Measurements from ENCODE around the gene GGCT.

Gene GGCT

DNA sequence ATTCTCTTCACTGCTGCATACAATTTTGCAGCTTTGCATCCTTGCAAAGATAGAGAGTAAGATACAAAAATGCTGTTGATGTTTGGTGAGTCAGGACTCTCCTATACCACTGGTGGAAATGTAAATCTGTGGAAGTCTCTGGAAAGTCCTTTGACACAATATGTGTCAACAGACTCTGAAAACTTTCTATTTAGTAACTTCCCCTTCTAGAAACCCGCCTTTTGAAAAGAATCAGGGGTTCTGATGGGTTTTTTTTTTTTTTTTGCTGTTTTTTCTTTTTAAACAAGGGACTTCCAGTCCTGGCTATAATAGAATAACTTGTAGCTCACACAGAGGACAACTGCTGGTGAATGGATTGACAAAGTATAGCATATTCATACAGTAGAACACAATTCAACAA is 42.5 kb downstream of the GGCT start:
- DNase-seq (ENCODE audit: low read depth): no peak

DNA sequence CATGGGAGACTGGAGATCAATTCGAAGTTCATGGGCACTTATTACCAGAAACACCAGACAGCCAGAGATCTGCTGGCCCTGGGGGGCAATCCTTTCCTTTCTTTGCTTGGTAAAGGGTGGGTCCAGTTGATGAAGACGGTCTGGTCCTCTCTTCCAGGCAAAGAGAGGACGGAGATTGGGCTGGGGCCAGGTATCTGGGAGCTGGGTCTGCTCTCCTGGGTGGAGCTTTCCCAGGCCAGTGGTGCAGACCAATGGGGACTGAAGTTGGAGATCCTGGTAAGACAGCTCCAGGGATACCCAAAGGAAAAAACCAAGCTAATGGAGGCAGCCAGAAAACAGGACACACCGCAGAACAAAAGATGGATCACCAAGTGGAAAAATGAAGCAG is 44.4 kb downstream of the GGCT start:
- no peak for DNase-seq (ENCODE audit: low read depth)

DNA sequence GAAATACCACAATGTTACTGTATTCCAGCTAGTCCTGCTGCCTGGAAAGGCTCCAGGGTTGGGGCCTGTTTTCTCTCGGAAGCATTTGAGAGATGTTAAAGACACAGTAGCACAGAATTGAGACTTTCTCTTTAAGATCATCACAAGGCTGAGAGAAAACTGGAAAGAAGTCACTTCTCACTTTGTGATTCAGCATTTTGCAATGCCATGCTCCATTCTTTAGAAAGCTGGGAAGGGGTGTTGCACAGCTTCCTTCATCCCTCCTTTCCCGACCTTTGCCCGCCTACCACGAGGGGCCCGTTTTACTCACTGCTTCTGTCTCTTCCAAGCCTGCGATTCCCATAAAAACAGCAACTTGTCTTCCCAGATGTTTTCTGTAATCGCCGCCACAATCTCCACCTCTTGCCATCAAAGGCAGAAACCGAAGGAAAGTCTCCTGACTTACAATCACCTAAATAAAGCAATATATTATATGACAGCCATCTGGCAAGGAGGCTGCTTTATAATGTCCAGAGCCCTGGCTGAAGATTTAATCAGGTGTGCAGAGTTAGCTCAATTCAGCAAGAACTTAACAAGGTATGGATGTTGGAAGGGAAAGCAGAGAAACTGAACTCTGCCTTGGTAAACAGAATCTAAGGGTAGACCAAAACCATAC is 44.9 kb downstream of the GGCT start:
- no peak for DNase-seq (ENCODE audit: low read depth)

DNA sequence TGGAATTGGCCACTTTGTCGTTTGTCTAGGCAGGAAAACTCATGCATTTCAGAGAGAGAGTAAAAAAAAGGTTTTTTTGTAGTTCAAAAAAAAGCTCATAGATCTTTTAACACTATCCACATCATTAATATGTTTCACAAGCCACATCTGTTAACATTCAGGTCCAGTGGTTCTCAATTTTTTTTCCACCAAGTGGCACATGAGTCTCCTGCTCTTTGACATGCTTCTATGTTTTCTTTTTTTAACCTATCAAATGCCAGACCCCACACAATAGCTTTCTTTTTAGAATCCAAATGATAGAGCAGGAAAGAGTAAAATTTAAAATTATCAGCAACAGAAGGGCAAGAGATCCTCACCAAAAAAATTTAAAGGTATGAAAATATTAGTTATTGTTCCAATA is 46.3 kb downstream of the GGCT start:
- no peak for DNase-seq (ENCODE audit: low read depth)

DNA sequence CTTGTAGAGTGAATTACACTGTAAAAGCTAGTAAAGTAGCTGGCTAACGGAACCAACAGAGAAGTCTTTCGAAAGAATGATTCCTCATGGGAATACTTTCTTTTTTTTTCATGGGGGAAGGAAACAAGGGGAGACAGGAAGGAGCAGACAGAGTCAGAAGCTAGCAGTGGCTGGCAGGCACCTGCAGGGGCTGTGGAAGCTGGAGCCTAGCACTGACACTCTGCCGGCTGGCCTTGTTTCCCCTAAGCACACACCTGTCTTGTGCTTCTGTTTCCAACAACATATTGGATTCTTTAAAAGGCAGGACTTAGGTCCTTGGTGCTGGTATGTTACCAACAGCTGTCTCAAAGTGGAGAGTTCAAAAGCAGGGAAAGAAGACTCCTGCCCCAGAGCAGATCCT is 50.7 kb downstream of the GGCT start:
- DNase-seq (ENCODE audit: low read depth): no peak

DNA sequence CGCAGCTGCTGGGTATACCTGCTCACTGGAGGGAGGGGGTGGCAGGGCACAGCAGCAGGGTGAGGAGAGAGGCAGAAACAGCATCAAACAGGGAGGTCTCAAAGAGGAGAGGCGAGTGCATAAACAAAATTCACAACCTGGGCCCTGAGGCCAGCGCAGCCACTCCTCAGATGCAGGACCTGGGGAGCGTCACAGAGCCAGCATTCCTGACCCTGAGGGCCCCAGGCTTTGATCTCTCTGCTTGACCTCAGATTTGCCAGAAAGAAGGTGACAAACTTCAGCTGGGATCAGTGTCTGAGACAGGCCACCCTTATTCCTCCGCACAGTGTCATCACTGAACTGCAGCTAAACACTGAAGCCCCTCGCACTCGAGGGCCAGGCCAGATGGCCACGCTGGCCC is 51.6 kb downstream of the GGCT start:
- DNase-seq (ENCODE audit: low read depth): no peak

DNA sequence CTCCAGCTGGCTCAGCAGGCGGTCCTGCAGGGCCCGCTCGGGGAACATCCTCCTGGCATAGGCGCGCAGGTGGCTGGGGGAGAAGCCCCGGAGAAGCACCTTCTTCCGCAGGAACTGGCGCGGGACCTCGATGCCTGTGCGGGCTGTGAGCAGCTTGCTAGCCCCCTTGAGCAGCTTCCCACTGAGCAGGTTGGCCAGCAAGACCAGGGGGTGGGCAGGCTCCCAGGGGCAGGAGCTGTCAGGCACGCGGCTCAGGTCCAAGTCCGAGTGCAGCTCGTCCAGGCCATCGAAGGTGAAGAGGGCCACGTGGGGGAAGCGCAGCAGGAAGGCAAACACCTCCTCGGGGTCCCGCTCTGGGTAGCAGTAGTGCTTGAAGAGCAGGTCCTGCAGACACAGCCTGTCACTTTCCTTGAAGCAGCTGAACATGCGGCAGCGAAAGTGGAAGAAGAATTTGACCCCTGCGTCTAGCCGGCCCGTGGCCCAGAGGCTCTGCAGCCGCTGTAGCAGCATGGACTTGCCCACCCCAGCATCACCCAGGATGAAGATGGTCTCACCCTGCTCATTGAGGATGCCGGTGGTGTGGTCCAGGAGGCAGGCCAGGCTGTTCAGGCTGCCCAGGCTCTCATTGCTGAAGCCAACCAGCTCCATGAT is 52.2 kb downstream of the GGCT start:
- DNase-seq (ENCODE audit: low read depth): no peak

DNA sequence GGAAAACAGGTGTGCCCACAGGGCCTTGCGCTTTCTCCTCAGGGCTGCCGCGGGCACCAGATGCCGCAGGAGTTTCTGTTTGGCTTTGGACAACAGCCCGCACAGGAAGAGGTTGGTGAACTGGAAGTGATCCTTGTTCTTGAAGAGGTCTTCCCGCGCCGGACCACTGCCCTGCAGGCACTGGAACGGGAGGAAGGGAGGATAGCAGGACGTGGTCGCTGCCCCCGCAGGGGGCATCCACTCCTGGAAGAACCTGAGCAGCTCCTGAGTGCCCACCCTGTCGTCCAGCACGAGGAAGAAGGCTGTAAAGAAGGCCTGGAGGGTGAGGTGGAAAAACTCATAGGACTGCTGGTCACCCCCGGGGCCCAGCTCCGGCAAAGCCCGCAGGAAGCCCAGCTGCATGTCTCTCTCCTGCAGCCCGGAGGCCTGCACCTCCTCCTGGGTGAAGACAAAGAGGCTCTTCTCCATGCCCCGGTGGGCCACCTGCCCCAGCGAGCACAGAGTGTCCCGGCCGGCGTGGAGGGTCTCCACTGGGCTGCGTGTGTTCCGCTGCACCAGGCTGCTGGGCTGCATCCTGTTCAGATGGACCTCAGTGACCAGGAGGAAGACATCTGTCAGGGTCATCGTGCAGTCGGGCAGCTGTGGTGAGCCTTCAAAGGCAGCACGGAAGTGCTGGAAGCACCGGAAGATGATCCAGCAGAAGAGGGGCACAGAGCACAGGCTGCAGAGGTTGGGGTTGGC is 52.9 kb downstream of the GGCT start:
- no peak for DNase-seq (ENCODE audit: low read depth)

DNA sequence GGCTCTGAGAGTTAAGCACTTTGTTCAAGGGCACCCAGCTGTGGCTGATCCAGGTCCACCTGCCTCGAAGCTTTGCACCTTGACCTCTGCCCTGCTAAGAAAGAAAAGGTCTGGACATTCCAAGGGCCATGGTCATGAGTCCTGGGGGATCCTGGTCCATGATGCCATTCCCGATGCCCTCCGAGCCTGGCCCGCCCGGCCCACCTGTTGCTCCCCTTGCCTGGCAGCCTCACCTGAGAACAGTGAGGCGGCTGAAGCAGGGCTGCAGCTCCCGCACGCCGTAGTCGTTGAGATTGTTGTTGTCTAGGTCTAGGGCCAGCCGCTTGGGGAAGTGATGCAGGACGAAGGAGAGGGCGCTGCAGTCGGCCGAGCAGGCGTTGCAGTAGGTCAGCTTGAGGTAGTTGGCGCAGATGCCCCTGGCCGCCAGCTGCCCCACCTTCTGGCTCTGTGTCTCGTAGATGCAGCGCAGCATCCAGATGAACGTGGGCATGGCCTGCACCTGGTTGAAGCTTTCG is 53.6 kb downstream of the GGCT start:
- no peak for DNase-seq (ENCODE audit: low read depth)

DNA sequence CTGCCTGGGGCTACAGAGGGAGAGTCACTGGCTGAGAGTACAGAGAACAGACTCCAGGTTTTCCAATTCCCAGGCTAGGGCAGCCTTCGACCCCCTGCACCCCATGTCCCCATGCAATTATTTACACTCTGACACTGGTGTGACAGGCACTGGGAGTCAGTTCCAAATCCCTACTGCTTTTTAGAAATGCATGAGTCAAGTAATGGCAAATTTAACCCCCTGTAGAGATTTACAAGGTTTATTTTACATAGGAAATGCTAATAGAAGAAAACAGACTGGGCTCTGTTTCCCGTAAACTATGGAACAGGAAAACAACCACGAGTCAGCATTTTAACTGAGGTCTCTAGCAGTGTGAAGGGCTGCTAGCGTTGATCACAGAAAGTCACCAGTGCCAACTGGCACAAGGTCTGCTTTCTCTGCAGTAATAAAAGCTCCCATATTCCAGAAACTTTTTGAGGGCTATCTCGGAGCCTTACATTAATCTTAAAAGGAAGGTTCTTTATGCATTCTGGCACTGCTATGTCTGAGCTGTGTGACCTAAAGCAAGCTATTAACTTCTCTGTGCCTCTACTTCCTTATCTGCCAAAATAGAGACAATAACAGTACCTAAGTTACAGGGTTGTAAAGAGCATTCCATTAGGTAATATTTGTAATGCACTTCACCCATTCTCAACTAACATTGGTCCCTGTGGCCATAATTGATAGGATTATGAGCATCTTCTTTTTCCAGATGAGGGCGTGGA is 54.2 kb downstream of the GGCT start:
- DNase-seq (ENCODE audit: low read depth): no peak

DNA sequence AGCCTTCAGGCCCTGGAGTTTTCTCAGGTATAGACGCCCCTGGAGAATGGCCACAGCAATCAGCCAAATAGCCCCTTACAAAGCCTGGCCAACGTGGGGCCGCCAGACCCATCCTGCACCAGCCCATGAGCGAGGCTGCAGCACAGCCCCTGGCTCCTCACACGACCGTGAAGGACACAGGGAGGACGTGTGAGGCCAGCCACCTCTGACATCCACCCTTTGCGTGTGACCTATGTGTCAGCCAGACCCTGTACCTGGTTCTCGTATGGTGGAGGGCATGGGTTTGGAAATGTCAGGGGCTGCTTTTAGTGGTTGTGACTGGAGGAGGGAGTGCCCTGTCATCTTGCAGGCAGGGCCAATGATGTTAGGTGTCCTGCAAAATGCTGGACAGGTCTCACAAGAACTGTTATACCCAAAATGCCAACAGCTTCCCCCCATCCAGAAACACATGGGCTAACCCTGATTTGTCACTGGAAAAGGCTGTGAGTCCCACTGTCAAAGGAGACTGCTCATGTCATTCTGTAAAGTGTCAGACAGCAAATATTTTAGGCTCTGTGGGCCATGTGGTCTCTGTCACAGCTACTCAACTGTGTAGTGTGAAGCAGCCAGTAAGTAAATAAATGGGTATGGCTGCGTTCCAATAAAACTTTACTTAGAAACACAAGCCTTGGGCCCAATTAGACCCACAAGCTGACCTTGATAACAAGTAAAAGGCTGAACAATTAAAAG is 56.0 kb downstream of the GGCT start:
- no peak for DNase-seq (ENCODE audit: low read depth)

DNA sequence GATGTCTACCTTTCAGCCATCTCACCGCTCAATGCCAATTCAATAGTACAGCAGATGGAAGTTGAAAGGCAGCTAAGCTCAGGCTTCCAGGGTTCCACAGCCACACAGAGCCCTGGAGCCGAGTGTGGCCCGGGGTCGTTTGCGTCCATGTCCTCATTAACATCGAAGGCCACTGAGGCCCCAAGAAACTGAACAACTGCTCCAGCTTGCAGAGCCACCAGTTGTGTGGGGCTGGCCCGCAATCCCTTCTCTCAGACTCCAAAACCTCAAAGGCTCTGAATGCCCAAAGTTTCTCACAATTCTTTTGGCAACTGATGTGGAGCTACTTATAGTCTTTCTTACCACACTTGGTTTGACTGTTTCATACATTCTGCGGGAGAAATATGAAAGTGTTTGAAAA is 57.2 kb downstream of the GGCT start:
- DNase-seq (ENCODE audit: low read depth): no peak
